GM23338 (cell line): ENCODE measurements around the gene TNF. TPM values are rescaled to one million over a fixed set of nuclear protein-coding genes. Genes with fewer than 3 reads are reported as not detected.

Experiments
- ATAC-seq: fragments of 200-7000 bp; cut with Tn5 transposase; 3 replicates; pipeline ENCODE4 v1.9.1; 2020
- DNase-seq: peaks from one replicate; pipeline ENCODE4 v3.0.0-alpha.2; 2015; ENCODE audit warnings: low spot score
- H2AFZ ChIP-seq: fragments of 200-600 bp; sonication (generic); 2 replicates; pipeline ENCODE4 v1.8.0; 2016; ENCODE audit warnings: antibody characterized with exemption, mild to moderate bottlenecking, moderate library complexity
- H3F3A ChIP-seq: fragments of 200-600 bp; sonication (generic); replicated peaks from 2 replicates; pipeline ENCODE4 v1.8.0; 2017; ENCODE audit warnings: antibody characterized with exemption, mixed run types, low read depth
- H3K27ac ChIP-seq: fragments of 200-600 bp; sonication (generic); 2 replicates; pipeline ENCODE4 v1.6.1; 2016; ENCODE audit warnings: low read depth
- H3K27me3 ChIP-seq: fragments of 200-600 bp; sonication (generic); 2 replicates; pipeline ENCODE4 v1.8.0; 2016; ENCODE audit warnings: mild to moderate bottlenecking, mixed run types, moderate library complexity; ENCODE audit not compliant: insufficient read depth
- H3K36me3 ChIP-seq: fragments of 200-600 bp; sonication (generic); 2 replicates; pipeline ENCODE4 v1.8.0; 2016; ENCODE audit warnings: mild to moderate bottlenecking; ENCODE audit not compliant: insufficient read depth
- H3K4me1 ChIP-seq: fragments of 200-600 bp; sonication (generic); 2 replicates; pipeline ENCODE4 v1.8.0; 2016; ENCODE audit warnings: mild to moderate bottlenecking, moderate library complexity; ENCODE audit not compliant: insufficient read depth
- H3K4me2 ChIP-seq: fragments of 200-600 bp; sonication (generic); 2 replicates; pipeline ENCODE4 v1.7.1; 2017; ENCODE audit warnings: mixed run types
- H3K4me3 ChIP-seq: fragments of 200-600 bp; sonication (generic); 2 replicates; pipeline ENCODE4 v1.6.1; 2016; ENCODE audit warnings: mixed run types
- H3K79me2 ChIP-seq: fragments of 200-600 bp; sonication (generic); replicated peaks from 2 replicates; pipeline ENCODE4 v1.8.0; 2017; ENCODE audit warnings: mild to moderate bottlenecking; ENCODE audit not compliant: insufficient read depth
- H3K9me2 ChIP-seq: fragments of 200-600 bp; sonication (generic); 2 replicates; pipeline ENCODE4 v1.8.0; 2017; ENCODE audit not compliant: insufficient read depth
- H4K20me1 ChIP-seq: fragments of 200-600 bp; sonication (generic); replicated peaks from 2 replicates; pipeline ENCODE4 v1.8.0; 2017; ENCODE audit warnings: mild to moderate bottlenecking; ENCODE audit not compliant: insufficient read depth
- H3K27ac Mint-ChIP-seq: 2 replicates; pipeline ENCODE4 v1.8.0; 2020; ENCODE audit warnings: inconsistent platforms, mild to moderate bottlenecking, moderate library complexity, mixed read lengths
- H3K27me3 Mint-ChIP-seq: 3 replicates; pipeline ENCODE4 v1.8.0; 2022; ENCODE audit warnings: low read depth, mild to moderate bottlenecking, moderate library complexity, mixed read lengths, inconsistent platforms; ENCODE audit not compliant: insufficient read depth, poor library complexity
- H3K36me3 Mint-ChIP-seq: 3 replicates; pipeline ENCODE4 v1.8.0; 2021; ENCODE audit warnings: low read depth, mild to moderate bottlenecking, inconsistent platforms, moderate library complexity, mixed read lengths
- H3K4me1 Mint-ChIP-seq: 3 replicates; pipeline ENCODE4 v1.8.0; 2020; ENCODE audit warnings: mild to moderate bottlenecking, inconsistent platforms, mixed read lengths
- H3K4me3 Mint-ChIP-seq: 3 replicates; pipeline ENCODE4 v1.8.0; 2021; ENCODE audit warnings: moderate library complexity, mild to moderate bottlenecking, inconsistent platforms, mixed read lengths
- H3K9me3 Mint-ChIP-seq: 3 replicates; pipeline ENCODE4 v1.8.0; 2020; ENCODE audit warnings: moderate library complexity, mild to moderate bottlenecking, inconsistent platforms, mixed read lengths
- CTCF ChIP-seq, 2 experiments: fragments of 200-600 bp in 1 of 2; sonication (generic) in 1 of 2; conservative IDR thresholded peaks; 2 replicates each; pipeline versions ENCODE4 v1.5.1 to v1.6.1; 2016 to 2017; ENCODE audit warnings: antibody characterized with exemption in 2 of 2, low read depth in 2 of 2, mild to moderate bottlenecking in 2 of 2, moderate library complexity in 1 of 2
- POLR2AphosphoS5 ChIP-seq: IDR thresholded peaks from 2 replicates; pipeline ENCODE4 v1.6.1; 2016; ENCODE audit warnings: antibody characterized with exemption, low read depth
- ZNF114 ChIP-seq: fragments of 250-450 bp; sonication (Bioruptor Pico); IDR thresholded peaks from 2 replicates; pipeline ENCODE4 v1.5.0; 2020; ENCODE audit warnings: mild to moderate bottlenecking, moderate library complexity
- polyA plus RNA-seq: library from polyadenylated mRNA; unstranded; fragments of >200 nt; fragmentation: Nextera tagmentation; extraction: Ambion mirVana; gene quantifications from 2 replicates; pipeline ENCODE4 v1.2.1, GENCODE V29; 2016
- total RNA-seq: library from RNA; depleted of rRNA; stranded (reverse); fragments of >200 nt; shearing (Covaris generic); gene quantifications from 2 replicates; pipeline ENCODE4 v1.2.3, GENCODE V29; 2014
- TF ChIP-seq, protein P1 (sequence below): IDR thresholded peaks from 2 replicates; pipeline ENCODE4 v1.6.1; 2016; ENCODE audit warnings: antibody characterized with exemption

TNF gene
- total and polyA plus RNA-seq, 2 experiments from 2014 or later = 0.11 TPM; not detected in 1

DNA sequence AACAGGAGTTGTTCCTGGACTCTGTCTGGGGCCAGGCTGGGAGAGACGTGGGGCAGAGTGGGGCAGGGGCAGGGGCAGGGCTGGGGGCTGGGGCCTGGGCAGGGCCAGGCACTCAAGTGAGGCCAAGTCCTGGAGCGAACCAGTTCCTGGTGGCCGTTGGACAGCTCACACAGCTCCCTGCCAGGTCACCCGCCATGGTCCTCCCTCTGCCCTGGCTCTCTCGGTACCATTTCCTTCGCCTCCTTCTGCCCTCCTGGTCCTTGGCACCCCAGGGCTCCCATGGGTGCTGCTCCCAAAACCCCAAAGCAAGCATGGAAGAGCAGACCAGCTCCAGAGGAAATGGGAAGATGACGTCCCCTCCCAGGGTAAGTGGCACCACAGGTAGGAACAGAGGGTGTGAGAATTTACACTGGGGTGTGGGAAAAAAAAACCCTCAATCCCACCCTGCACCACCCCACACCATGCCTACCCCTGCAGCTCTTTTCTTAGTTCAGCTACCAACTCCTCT is 46.5 kb upstream of the TNF start, which contains the start of gene MCCD1:
Gene MCCD1, plus strand, starts transcription at position 142 of the 508 bp plus-strand sequence. Its CDS starts 53 bp downstream, at position 195.
- H3K27ac ChIP-seq = peak within 1 kb of the TSS; percentile 78; the same call in 1 of the 2 replicates
- H3K79me2 ChIP-seq = peaks cover 19% of the 10 kb centered on the region; the same call in 1 of the 2 replicates
- DNase-seq (no peak), ATAC-seq (peak; percentile 58)
- H3K36me3 ChIP-seq = peaks cover 41% of the 10 kb centered on the region
- no peak for TF ChIP-seq CTCF (conservative IDR thresholded peaks at IDR 0.05; ENCODE audit: low read depth in 2 of 2)
- peak; percentile 40; the same call in 1 of the 2 replicates for TF ChIP-seq POLR2AphosphoS5
- no peak for TF ChIP-seq ZNF114 (CRISPR knock-in tag)
- TF ChIP-seq, protein P1, sequence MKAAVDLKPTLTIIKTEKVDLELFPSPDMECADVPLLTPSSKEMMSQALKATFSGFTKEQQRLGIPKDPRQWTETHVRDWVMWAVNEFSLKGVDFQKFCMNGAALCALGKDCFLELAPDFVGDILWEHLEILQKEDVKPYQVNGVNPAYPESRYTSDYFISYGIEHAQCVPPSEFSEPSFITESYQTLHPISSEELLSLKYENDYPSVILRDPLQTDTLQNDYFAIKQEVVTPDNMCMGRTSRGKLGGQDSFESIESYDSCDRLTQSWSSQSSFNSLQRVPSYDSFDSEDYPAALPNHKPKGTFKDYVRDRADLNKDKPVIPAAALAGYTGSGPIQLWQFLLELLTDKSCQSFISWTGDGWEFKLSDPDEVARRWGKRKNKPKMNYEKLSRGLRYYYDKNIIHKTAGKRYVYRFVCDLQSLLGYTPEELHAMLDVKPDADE = no peak
- H3K9me2 ChIP-seq = no peaks in the 10 kb centered on the region
- peaks cover 53% of the 10 kb centered on the region for H3K36me3 Mint-ChIP-seq
- H3F3A ChIP-seq = peaks cover 44% of the 10 kb centered on the region
- no peak within 1 kb of the TSS; the same call in 2 of the 3 replicates for H3K4me3 Mint-ChIP-seq
- H3K27me3 Mint-ChIP-seq = peaks cover 13% of the 10 kb centered on the region
- H3K27ac Mint-ChIP-seq = peak within 1 kb of the TSS; percentile 56; the same call in 1 of the 2 replicates
- peak within 1 kb of the TSS; percentile 32; the same call in 1 of the 2 replicates for H3K4me2 ChIP-seq
- H4K20me1 ChIP-seq = peaks cover 26% of the 10 kb centered on the region
- H3K4me1 ChIP-seq = peaks cover 4% of the 10 kb centered on the region
- no peaks in the 10 kb centered on the region for H3K27me3 ChIP-seq
- H3K9me3 Mint-ChIP-seq = no peaks in the 10 kb centered on the region
- H2AFZ ChIP-seq = no peak within 1 kb of the TSS
- H3K4me1 Mint-ChIP-seq = peaks cover 32% of the 10 kb centered on the region
- no peak within 1 kb of the TSS for H3K4me3 ChIP-seq

DNA sequence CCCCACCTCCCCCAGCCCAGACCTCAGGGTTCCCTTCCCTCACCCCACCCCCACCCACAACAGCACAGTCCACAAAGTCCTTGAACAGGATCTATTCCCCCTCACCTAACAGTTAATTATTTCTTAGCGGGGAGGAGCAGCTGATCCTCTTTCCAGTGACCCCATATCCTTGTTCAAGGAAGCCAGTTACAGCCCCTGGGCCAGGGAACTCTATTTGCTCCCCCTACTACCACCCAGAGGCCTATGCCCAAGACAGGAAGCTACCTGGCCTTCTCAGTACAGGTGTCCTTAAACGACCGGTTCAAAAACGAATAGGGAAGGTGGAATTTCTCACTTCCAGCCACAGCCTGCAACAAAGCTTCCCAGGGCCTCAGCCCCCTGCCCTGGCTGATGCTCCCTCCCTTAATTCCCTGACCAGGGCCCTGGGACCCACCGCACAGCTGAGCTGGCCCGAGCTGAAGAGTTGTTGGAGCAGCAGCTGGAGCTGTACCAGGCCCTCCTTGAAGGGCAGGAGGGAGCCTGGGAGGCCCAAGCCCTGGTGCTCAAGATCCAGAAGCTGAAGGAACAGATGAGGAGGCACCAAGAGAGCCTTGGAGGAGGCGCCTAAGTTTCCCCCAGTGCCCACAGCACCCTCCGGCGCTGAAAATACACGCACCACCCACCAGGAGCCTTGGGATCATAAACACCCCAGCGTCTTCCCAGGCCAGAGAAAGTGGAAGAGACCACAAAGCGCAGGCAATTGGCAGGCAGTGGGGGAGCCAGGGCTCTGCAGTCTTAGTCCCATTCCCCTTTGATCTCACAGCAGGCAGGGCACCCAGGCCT is 45.8 kb upstream of the TNF start:
- Histone ChIP-seq H4K20me1 (peaks cover 30% of the 10 kb centered on the region), H3F3A (peaks cover 50% of the 10 kb centered on the region), H3K9me2 (no peaks in the 10 kb centered on the region), H3K79me2 (peaks cover 26% of the 10 kb centered on the region; the same call in 1 of the 2 replicates), H3K27ac (peak overlapping the region; percentile 78; the same call in 1 of the 2 replicates), H3K36me3 (peaks cover 48% of the 10 kb centered on the region), H2AFZ (no peak overlapping the region), H3K27me3 (no peaks in the 10 kb centered on the region), H3K4me1 (peaks cover 4% of the 10 kb centered on the region), H3K4me2 (peak overlapping the region; percentile 32; the same call in 1 of the 2 replicates), H3K4me3 (no peak overlapping the region)
- H3K4me3 Mint-ChIP-seq = no peak overlapping the region; the same call in 2 of the 3 replicates
- TF ChIP-seq CTCF (conservative IDR thresholded peaks at IDR 0.05; ENCODE audit: low read depth in 2 of 2) = no peak
- TF ChIP-seq POLR2AphosphoS5 = peak; percentile 19; the same call in 1 of the 2 replicates
- peaks cover 34% of the 10 kb centered on the region for H3K4me1 Mint-ChIP-seq
- ATAC-seq (peak; percentile 26), DNase-seq (peak; percentile 38)
- no peak overlapping the region for H3K27ac Mint-ChIP-seq
- peaks cover 60% of the 10 kb centered on the region for H3K36me3 Mint-ChIP-seq
- no peaks in the 10 kb centered on the region for H3K9me3 Mint-ChIP-seq
- peaks cover 13% of the 10 kb centered on the region for H3K27me3 Mint-ChIP-seq
